ENCODE data around the gene BCAS1. TPM values are rescaled to one million over a fixed set of nuclear protein-coding genes. Genes with fewer than 3 reads are reported as not detected.

Gene BCAS1
- total RNA-seq, 2 experiments from 2014 or later = not detected

- CTCF ChIA-PET = interaction anchor here (1.2 kb wide), 1 partner anchor 13 kb away, joined by 3 read pairs; no protein-coding TSS in a partner anchor
Measured at GRCh38 chr20:54051068-54051467, 19.3 kb downstream of the BCAS1 start.

GRCh38 chr20:54048891-54049545 lies 21.4 kb downstream of the BCAS1 start:
- ChIA-PET CTCF (interaction anchor here (0.7 to 1.2 kb wide), 2 partner anchors 33 to 55 kb away, joined by 3 read pairs; no protein-coding TSS in a partner anchor), POLR2A (no interaction called here)
- Mint-ChIP-seq H3K27me3 (peaks cover 12% of the 10 kb centered on the region), H3K4me1 (peaks cover 28% of the 10 kb centered on the region), H3K27ac (no peak overlapping the region), H3K4me3 (no peak overlapping the region), H3K36me3 (ENCODE audit: low read depth) (peaks cover 9% of the 10 kb centered on the region), H3K9me3 (peaks cover 6% of the 10 kb centered on the region)
- DNase-seq = no peak

More at GRCh38 chr20:54051068-54051467, 19.3 kb downstream of the BCAS1 start:
- Mint-ChIP-seq H3K4me1 (peaks cover 17% of the 10 kb centered on the region), H3K27ac (no peak overlapping the region), H3K27me3 (peaks cover 12% of the 10 kb centered on the region), H3K4me3 (no peak overlapping the region), H3K9me3 (peaks cover 3% of the 10 kb centered on the region), H3K36me3 (ENCODE audit: low read depth) (peaks cover 7% of the 10 kb centered on the region)
- POLR2A ChIA-PET = no interaction called here
- no peak for DNase-seq

GRCh38 chr20:54048481-54048880 lies 21.9 kb downstream of the BCAS1 start:
- Mint-ChIP-seq H3K4me3 (no peak overlapping the region), H3K4me1 (peaks cover 33% of the 10 kb centered on the region), H3K27ac (no peak overlapping the region), H3K27me3 (peaks cover 9% of the 10 kb centered on the region), H3K36me3 (ENCODE audit: low read depth) (peaks cover 9% of the 10 kb centered on the region), H3K9me3 (peaks cover 6% of the 10 kb centered on the region)
- DNase-seq = no peak
- ChIA-PET POLR2A (no interaction called here), CTCF (interaction anchor here (1.2 kb wide), 1 partner anchor 55 kb away, joined by 3 read pairs; no protein-coding TSS in a partner anchor)

- POLR2A ChIA-PET = no interaction called here
- no peak for DNase-seq
- no peak overlapping the region for H3K4me3 Mint-ChIP-seq
- peak overlapping the region; percentile 61 for H3K27ac Mint-ChIP-seq
- peaks cover 6% of the 10 kb centered on the region for H3K9me3 Mint-ChIP-seq
- peaks cover 9% of the 10 kb centered on the region for H3K36me3 Mint-ChIP-seq (ENCODE audit: low read depth)
- H3K27me3 Mint-ChIP-seq = peaks cover 6% of the 10 kb centered on the region
- CTCF ChIA-PET = interaction anchor here (1.2 to 1.6 kb wide), 2 partner anchors 14 to 56 kb away, joined by 3 read pairs; no protein-coding TSS in a partner anchor
- H3K4me1 Mint-ChIP-seq = peaks cover 37% of the 10 kb centered on the region
Measured at GRCh38 chr20:54047720-54048119, 22.7 kb downstream of the BCAS1 start.

GRCh38 chr20:54047048-54047447 lies 23.3 kb downstream of the BCAS1 start:
- peaks cover 9% of the 10 kb centered on the region for H3K36me3 Mint-ChIP-seq (ENCODE audit: low read depth)
- H3K4me3 Mint-ChIP-seq = no peak overlapping the region

GRCh38 chr20:54044156-54044555 lies 26.2 kb downstream of the BCAS1 start:
- Mint-ChIP-seq H3K4me1 (peaks cover 37% of the 10 kb centered on the region), H3K36me3 (ENCODE audit: low read depth) (peaks cover 9% of the 10 kb centered on the region), H3K4me3 (no peak overlapping the region), H3K9me3 (peaks cover 6% of the 10 kb centered on the region), H3K27ac (no peak overlapping the region), H3K27me3 (peaks cover 7% of the 10 kb centered on the region)
- no peak for DNase-seq
- ChIA-PET CTCF (interaction anchor here (0.7 kb wide), 1 partner anchor 15 kb away, joined by 4 read pairs; no protein-coding TSS in a partner anchor), POLR2A (no interaction called here)

More at GRCh38 chr20:54047048-54047447, 23.3 kb downstream of the BCAS1 start:
- ChIA-PET POLR2A (no interaction called here), CTCF (interaction anchor here (1.6 kb wide), 1 partner anchor 14 kb away, joined by 3 read pairs; no protein-coding TSS in a partner anchor)
- no peak for DNase-seq
- H3K4me1 Mint-ChIP-seq = peaks cover 37% of the 10 kb centered on the region
- peaks cover 6% of the 10 kb centered on the region for H3K9me3 Mint-ChIP-seq
- peaks cover 6% of the 10 kb centered on the region for H3K27me3 Mint-ChIP-seq
- H3K27ac Mint-ChIP-seq = no peak overlapping the region

GRCh38 chr20:54043076-54043967 lies 27.1 kb downstream of the BCAS1 start:
- no peak for DNase-seq
- Mint-ChIP-seq H3K36me3 (ENCODE audit: low read depth) (peaks cover 9% of the 10 kb centered on the region), H3K4me3 (no peak overlapping the region), H3K4me1 (peaks cover 36% of the 10 kb centered on the region), H3K27ac (no peak overlapping the region), H3K27me3 (peaks cover 12% of the 10 kb centered on the region), H3K9me3 (peaks cover 6% of the 10 kb centered on the region)
- CTCF ChIA-PET = no interaction called here
- POLR2A ChIA-PET = no interaction called here

GRCh38 chr20:54042021-54042420 lies 28.4 kb downstream of the BCAS1 start:
- Mint-ChIP-seq H3K27ac (no peak overlapping the region), H3K4me3 (no peak overlapping the region), H3K27me3 (peaks cover 18% of the 10 kb centered on the region), H3K36me3 (ENCODE audit: low read depth) (peaks cover 3% of the 10 kb centered on the region), H3K9me3 (peaks cover 3% of the 10 kb centered on the region), H3K4me1 (peaks cover 23% of the 10 kb centered on the region)
- ChIA-PET POLR2A (no interaction called here), CTCF (no interaction called here)
- DNase-seq = no peak

- POLR2A ChIA-PET = no interaction called here
- no peak overlapping the region for H3K27ac Mint-ChIP-seq
- no peak for DNase-seq
- H3K9me3 Mint-ChIP-seq = peaks cover 3% of the 10 kb centered on the region
- H3K4me1 Mint-ChIP-seq = peaks cover 21% of the 10 kb centered on the region
- no peak overlapping the region for H3K4me3 Mint-ChIP-seq
- H3K27me3 Mint-ChIP-seq = peaks cover 18% of the 10 kb centered on the region
- peaks cover 3% of the 10 kb centered on the region for H3K36me3 Mint-ChIP-seq (ENCODE audit: low read depth)
- CTCF ChIA-PET = no interaction called here
Measured at GRCh38 chr20:54041336-54041735, 29.1 kb downstream of the BCAS1 start.

- DNase-seq = no peak
- no peaks in the 10 kb centered on the region for H3K9me3 Mint-ChIP-seq
- CTCF ChIA-PET = no interaction called here
- H3K27ac Mint-ChIP-seq = no peak overlapping the region
- peaks cover 19% of the 10 kb centered on the region for H3K4me1 Mint-ChIP-seq
- peaks cover 18% of the 10 kb centered on the region for H3K27me3 Mint-ChIP-seq
- no peak overlapping the region for H3K4me3 Mint-ChIP-seq
- POLR2A ChIA-PET = no interaction called here
- H3K36me3 Mint-ChIP-seq (ENCODE audit: low read depth) = no peaks in the 10 kb centered on the region
Measured at GRCh38 chr20:54040531-54040930, 29.9 kb downstream of the BCAS1 start.

- Mint-ChIP-seq H3K27me3 (peaks cover 21% of the 10 kb centered on the region), H3K36me3 (ENCODE audit: low read depth) (no peaks in the 10 kb centered on the region), H3K27ac (no peak overlapping the region), H3K9me3 (no peaks in the 10 kb centered on the region), H3K4me3 (no peak overlapping the region), H3K4me1 (peaks cover 9% of the 10 kb centered on the region)
- CTCF ChIA-PET = no interaction called here
- DNase-seq = no peak
- POLR2A ChIA-PET = no interaction called here
Measured at GRCh38 chr20:54038961-54039360, 31.4 kb downstream of the BCAS1 start.

- Mint-ChIP-seq H3K4me3 (no peak overlapping the region), H3K36me3 (ENCODE audit: low read depth) (no peaks in the 10 kb centered on the region), H3K27ac (no peak overlapping the region), H3K9me3 (no peaks in the 10 kb centered on the region), H3K4me1 (no peaks in the 10 kb centered on the region), H3K27me3 (peaks cover 25% of the 10 kb centered on the region)
- CTCF ChIA-PET = no interaction called here
- POLR2A ChIA-PET = no interaction called here
- DNase-seq = no peak
Measured at GRCh38 chr20:54037525-54037924, 32.9 kb downstream of the BCAS1 start.

- DNase-seq = no peak
- Mint-ChIP-seq H3K27ac (no peak overlapping the region), H3K9me3 (no peaks in the 10 kb centered on the region), H3K27me3 (peaks cover 32% of the 10 kb centered on the region), H3K4me3 (no peak overlapping the region), H3K4me1 (no peaks in the 10 kb centered on the region), H3K36me3 (ENCODE audit: low read depth) (no peaks in the 10 kb centered on the region)
- ChIA-PET POLR2A (no interaction called here), CTCF (no interaction called here)
Measured at GRCh38 chr20:54029643-54030042, 40.8 kb downstream of the BCAS1 start.
